WTC11 (cell line): ENCODE measurements around the gene USP8. TPM values are rescaled to one million over a fixed set of nuclear protein-coding genes. Genes with fewer than 3 reads are reported as not detected.

Source experiments
- ATAC-seq: fragments of 200-7000 bp; cut with Tn5 transposase; 2 replicates; pipeline ENCODE4 v1.10.0; 2021; ENCODE audit warnings: mild to moderate bottlenecking, moderate library complexity
- CTCF ChIA-PET: fragments of 300-600 bp; sonication (Branson Sonifier 250); formaldehyde crosslinking; loops from one replicate; lab custom pipeline; 2021; ENCODE audit warnings: antibody characterized with exemption; lab: Charles Lee
- POLR2A ChIA-PET: fragments of 350-600 bp; sonication (Branson Sonifier 250); formaldehyde crosslinking; loops from one replicate; lab custom pipeline; 2021; ENCODE audit warnings: antibody characterized with exemption; lab: Charles Lee
- DNase-seq: peaks from one replicate; pipeline ENCODE4 v3.0.0; 2021; ENCODE audit warnings: low spot score
- H3K27ac Mint-ChIP-seq: 2 replicates; pipeline ENCODE4 v1.8.0; 2021; ENCODE audit warnings: mixed read lengths
- H3K27me3 Mint-ChIP-seq: 2 replicates; pipeline ENCODE4 v1.8.0; 2021; ENCODE audit warnings: low read depth, mild to moderate bottlenecking, moderate library complexity, mixed read lengths
- H3K36me3 Mint-ChIP-seq: 2 replicates; pipeline ENCODE4 v1.8.0; 2021; ENCODE audit warnings: mixed read lengths
- H3K4me1 Mint-ChIP-seq: 2 replicates; pipeline ENCODE4 v1.8.0; 2022; ENCODE audit warnings: mixed read lengths
- H3K4me3 Mint-ChIP-seq: 2 replicates; pipeline ENCODE4 v1.8.0; 2021; ENCODE audit warnings: mild to moderate bottlenecking, moderate library complexity, mixed read lengths
- H3K9me3 Mint-ChIP-seq: 2 replicates; pipeline ENCODE4 v1.8.0; 2021; ENCODE audit warnings: mixed read lengths
- ESRRA ChIP-seq: sonication (generic); formaldehyde crosslinking; IDR thresholded peaks from 2 replicates; pipeline ENCODE4 v1.8.1; 2022; ENCODE audit warnings: mild to moderate bottlenecking, missing genetic modification reagents, borderline replicate concordance
- HMGA2 ChIP-seq: fragments of 250-450 bp; sonication (Bioruptor Pico); IDR thresholded peaks from 2 replicates; pipeline ENCODE4 v1.4.0; 2021; ENCODE audit warnings: mild to moderate bottlenecking, moderate library complexity
- IRF2 ChIP-seq: sonication (generic); formaldehyde crosslinking; IDR thresholded peaks from 2 replicates; pipeline ENCODE4 v1.8.0; 2022; ENCODE audit warnings: low read depth, missing genetic modification reagents, borderline replicate concordance
- KAT7 ChIP-seq: sonication (generic); formaldehyde crosslinking; IDR thresholded peaks from 2 replicates; pipeline ENCODE4 v1.8.1; 2023; ENCODE audit warnings: missing genetic modification reagents, mild to moderate bottlenecking, borderline replicate concordance
- NFATC4 ChIP-seq: fragments of 250-450 bp; sonication (Bioruptor Pico); IDR thresholded peaks from 2 replicates; pipeline ENCODE4 v1.9.0; 2021; ENCODE audit warnings: mild to moderate bottlenecking
- NFYB ChIP-seq: sonication (generic); formaldehyde crosslinking; conservative IDR thresholded peaks from 2 replicates; pipeline ENCODE4 v1.8.0; 2022; ENCODE audit warnings: low read depth, missing genetic modification reagents
- NR1H2 ChIP-seq: sonication (generic); formaldehyde crosslinking; IDR thresholded peaks from 2 replicates; pipeline ENCODE4 v1.9.0; 2021; ENCODE audit warnings: mild to moderate bottlenecking, moderate library complexity, missing genetic modification reagents
- NR2C2 ChIP-seq: sonication (generic); formaldehyde crosslinking; IDR thresholded peaks from 2 replicates; pipeline ENCODE4 v1.8.0; 2022; ENCODE audit warnings: mild to moderate bottlenecking, missing genetic modification reagents
- OVOL2 ChIP-seq: fragments of 250-450 bp; sonication (Bioruptor Pico); IDR thresholded peaks from 2 replicates; pipeline ENCODE4 v1.9.0; 2021; ENCODE audit warnings: mild to moderate bottlenecking, borderline replicate concordance
- RELA ChIP-seq: sonication (generic); formaldehyde crosslinking; IDR thresholded peaks from 2 replicates; pipeline ENCODE4 v1.8.1; 2022; ENCODE audit warnings: missing genetic modification reagents, mild to moderate bottlenecking, borderline replicate concordance
- SOX15 ChIP-seq: fragments of 250-450 bp; sonication (Bioruptor Pico); IDR thresholded peaks from 2 replicates; pipeline ENCODE4 v1.9.0; 2021; ENCODE audit warnings: mild to moderate bottlenecking
- SP1 ChIP-seq: sonication (generic); formaldehyde crosslinking; conservative IDR thresholded peaks from 2 replicates; pipeline ENCODE4 v1.8.1; 2022; ENCODE audit warnings: missing genetic modification reagents
- TP53 ChIP-seq: sonication (generic); formaldehyde crosslinking; IDR thresholded peaks from 2 replicates; pipeline ENCODE4 v1.8.1; 2023; ENCODE audit warnings: mild to moderate bottlenecking, missing genetic modification reagents
- ZBTB21 ChIP-seq: sonication (generic); formaldehyde crosslinking; IDR thresholded peaks from 2 replicates; pipeline ENCODE4 v1.8.1; 2023; ENCODE audit warnings: mild to moderate bottlenecking, missing genetic modification reagents, borderline replicate concordance
- ZNF317 ChIP-seq: sonication (generic); formaldehyde crosslinking; IDR thresholded peaks from 2 replicates; pipeline ENCODE4 v1.8.1; 2023; ENCODE audit warnings: low read depth, mild to moderate bottlenecking, moderate library complexity, missing genetic modification reagents, borderline replicate concordance
- ZNF416 ChIP-seq: fragments of 250-450 bp; sonication (Bioruptor Pico); IDR thresholded peaks from 2 replicates; pipeline ENCODE4 v1.9.0; 2021; ENCODE audit warnings: mild to moderate bottlenecking, inconsistent platforms
- total RNA-seq: library from RNA; stranded (reverse); gene quantifications from 3 replicates; pipeline ENCODE4 v1.2.3, GENCODE V29; 2021
- TF ChIP-seq, protein P1 (sequence below): sonication (generic); formaldehyde crosslinking; IDR thresholded peaks from 2 replicates; pipeline ENCODE4 v1.8.0; 2023; ENCODE audit warnings: missing genetic modification reagents, mild to moderate bottlenecking, borderline replicate concordance
- TF ChIP-seq, protein P2 (sequence below): sonication (generic); formaldehyde crosslinking; IDR thresholded peaks from 2 replicates; pipeline ENCODE4 v1.8.1; 2023; ENCODE audit warnings: mild to moderate bottlenecking, missing genetic modification reagents
- TF ChIP-seq, protein P3 (sequence below): sonication (generic); formaldehyde crosslinking; conservative IDR thresholded peaks from 2 replicates; pipeline ENCODE4 v1.8.1; 2023; ENCODE audit warnings: mild to moderate bottlenecking, low read depth, missing genetic modification reagents, moderate library complexity
- TF ChIP-seq, protein P4 (sequence below): sonication (generic); formaldehyde crosslinking; IDR thresholded peaks from 2 replicates; pipeline ENCODE4 v1.8.1; 2023; ENCODE audit warnings: mild to moderate bottlenecking, missing genetic modification reagents
- TF ChIP-seq, protein P5 (sequence below): sonication (generic); formaldehyde crosslinking; IDR thresholded peaks from 2 replicates; pipeline ENCODE4 v1.8.1; 2022; ENCODE audit warnings: low read depth, mild to moderate bottlenecking, moderate library complexity, missing genetic modification reagents, borderline replicate concordance
- TF ChIP-seq, protein P6 (sequence below): sonication (generic); formaldehyde crosslinking; IDR thresholded peaks from 2 replicates; pipeline ENCODE4 v1.8.0; 2022; ENCODE audit warnings: missing genetic modification reagents

USP8 gene
- total RNA-seq, 1 experiment from 2014 or later = 63.7 TPM

DNA sequence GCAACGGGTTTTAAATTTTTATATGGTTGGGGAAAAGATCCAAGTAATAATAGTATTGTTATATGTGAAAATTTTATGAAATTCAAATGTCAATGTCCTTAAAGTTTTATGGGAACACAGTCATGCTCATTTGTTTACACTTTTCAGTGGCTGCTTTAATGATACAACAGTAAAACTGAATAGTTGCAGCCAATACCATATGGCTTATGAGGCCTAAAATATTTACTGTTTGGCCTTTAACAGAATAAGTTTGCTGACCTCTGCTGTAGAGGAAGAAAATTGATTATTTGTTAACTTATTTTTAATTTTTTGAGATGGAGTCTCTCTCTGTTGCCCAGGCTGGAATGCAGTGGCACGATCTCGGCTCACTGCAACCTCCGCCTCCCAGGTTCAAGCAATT lies 77.6 kb downstream of the USP8 start (continued):
- TF ChIP-seq, protein P1, sequence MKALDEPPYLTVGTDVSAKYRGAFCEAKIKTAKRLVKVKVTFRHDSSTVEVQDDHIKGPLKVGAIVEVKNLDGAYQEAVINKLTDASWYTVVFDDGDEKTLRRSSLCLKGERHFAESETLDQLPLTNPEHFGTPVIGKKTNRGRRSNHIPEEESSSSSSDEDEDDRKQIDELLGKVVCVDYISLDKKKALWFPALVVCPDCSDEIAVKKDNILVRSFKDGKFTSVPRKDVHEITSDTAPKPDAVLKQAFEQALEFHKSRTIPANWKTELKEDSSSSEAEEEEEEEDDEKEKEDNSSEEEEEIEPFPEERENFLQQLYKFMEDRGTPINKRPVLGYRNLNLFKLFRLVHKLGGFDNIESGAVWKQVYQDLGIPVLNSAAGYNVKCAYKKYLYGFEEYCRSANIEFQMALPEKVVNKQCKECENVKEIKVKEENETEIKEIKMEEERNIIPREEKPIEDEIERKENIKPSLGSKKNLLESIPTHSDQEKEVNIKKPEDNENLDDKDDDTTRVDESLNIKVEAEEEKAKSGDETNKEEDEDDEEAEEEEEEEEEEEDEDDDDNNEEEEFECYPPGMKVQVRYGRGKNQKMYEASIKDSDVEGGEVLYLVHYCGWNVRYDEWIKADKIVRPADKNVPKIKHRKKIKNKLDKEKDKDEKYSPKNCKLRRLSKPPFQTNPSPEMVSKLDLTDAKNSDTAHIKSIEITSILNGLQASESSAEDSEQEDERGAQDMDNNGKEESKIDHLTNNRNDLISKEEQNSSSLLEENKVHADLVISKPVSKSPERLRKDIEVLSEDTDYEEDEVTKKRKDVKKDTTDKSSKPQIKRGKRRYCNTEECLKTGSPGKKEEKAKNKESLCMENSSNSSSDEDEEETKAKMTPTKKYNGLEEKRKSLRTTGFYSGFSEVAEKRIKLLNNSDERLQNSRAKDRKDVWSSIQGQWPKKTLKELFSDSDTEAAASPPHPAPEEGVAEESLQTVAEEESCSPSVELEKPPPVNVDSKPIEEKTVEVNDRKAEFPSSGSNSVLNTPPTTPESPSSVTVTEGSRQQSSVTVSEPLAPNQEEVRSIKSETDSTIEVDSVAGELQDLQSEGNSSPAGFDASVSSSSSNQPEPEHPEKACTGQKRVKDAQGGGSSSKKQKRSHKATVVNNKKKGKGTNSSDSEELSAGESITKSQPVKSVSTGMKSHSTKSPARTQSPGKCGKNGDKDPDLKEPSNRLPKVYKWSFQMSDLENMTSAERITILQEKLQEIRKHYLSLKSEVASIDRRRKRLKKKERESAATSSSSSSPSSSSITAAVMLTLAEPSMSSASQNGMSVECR (CRISPR knock-in tag) = no peak
- TF ChIP-seq, protein P2, sequence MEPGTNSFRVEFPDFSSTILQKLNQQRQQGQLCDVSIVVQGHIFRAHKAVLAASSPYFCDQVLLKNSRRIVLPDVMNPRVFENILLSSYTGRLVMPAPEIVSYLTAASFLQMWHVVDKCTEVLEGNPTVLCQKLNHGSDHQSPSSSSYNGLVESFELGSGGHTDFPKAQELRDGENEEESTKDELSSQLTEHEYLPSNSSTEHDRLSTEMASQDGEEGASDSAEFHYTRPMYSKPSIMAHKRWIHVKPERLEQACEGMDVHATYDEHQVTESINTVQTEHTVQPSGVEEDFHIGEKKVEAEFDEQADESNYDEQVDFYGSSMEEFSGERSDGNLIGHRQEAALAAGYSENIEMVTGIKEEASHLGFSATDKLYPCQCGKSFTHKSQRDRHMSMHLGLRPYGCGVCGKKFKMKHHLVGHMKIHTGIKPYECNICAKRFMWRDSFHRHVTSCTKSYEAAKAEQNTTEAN = no peak
- TF ChIP-seq NFYB (CRISPR knock-in tag) = no peak
- TF ChIP-seq, protein P3, sequence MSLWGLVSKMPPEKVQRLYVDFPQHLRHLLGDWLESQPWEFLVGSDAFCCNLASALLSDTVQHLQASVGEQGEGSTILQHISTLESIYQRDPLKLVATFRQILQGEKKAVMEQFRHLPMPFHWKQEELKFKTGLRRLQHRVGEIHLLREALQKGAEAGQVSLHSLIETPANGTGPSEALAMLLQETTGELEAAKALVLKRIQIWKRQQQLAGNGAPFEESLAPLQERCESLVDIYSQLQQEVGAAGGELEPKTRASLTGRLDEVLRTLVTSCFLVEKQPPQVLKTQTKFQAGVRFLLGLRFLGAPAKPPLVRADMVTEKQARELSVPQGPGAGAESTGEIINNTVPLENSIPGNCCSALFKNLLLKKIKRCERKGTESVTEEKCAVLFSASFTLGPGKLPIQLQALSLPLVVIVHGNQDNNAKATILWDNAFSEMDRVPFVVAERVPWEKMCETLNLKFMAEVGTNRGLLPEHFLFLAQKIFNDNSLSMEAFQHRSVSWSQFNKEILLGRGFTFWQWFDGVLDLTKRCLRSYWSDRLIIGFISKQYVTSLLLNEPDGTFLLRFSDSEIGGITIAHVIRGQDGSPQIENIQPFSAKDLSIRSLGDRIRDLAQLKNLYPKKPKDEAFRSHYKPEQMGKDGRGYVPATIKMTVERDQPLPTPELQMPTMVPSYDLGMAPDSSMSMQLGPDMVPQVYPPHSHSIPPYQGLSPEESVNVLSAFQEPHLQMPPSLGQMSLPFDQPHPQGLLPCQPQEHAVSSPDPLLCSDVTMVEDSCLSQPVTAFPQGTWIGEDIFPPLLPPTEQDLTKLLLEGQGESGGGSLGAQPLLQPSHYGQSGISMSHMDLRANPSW (CRISPR knock-in tag) = no peak
- no peak for TF ChIP-seq ESRRA (CRISPR knock-in tag)
- TF ChIP-seq KAT7 = no peak
- no peak for TF ChIP-seq HMGA2 (CRISPR knock-in tag)
- TF ChIP-seq, protein P4, sequence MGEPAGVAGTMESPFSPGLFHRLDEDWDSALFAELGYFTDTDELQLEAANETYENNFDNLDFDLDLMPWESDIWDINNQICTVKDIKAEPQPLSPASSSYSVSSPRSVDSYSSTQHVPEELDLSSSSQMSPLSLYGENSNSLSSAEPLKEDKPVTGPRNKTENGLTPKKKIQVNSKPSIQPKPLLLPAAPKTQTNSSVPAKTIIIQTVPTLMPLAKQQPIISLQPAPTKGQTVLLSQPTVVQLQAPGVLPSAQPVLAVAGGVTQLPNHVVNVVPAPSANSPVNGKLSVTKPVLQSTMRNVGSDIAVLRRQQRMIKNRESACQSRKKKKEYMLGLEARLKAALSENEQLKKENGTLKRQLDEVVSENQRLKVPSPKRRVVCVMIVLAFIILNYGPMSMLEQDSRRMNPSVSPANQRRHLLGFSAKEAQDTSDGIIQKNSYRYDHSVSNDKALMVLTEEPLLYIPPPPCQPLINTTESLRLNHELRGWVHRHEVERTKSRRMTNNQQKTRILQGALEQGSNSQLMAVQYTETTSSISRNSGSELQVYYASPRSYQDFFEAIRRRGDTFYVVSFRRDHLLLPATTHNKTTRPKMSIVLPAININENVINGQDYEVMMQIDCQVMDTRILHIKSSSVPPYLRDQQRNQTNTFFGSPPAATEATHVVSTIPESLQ (CRISPR knock-in tag) = no peak
- TF ChIP-seq, protein P5, sequence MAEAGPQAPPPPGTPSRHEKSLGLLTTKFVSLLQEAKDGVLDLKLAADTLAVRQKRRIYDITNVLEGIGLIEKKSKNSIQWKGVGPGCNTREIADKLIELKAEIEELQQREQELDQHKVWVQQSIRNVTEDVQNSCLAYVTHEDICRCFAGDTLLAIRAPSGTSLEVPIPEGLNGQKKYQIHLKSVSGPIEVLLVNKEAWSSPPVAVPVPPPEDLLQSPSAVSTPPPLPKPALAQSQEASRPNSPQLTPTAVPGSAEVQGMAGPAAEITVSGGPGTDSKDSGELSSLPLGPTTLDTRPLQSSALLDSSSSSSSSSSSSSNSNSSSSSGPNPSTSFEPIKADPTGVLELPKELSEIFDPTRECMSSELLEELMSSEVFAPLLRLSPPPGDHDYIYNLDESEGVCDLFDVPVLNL = no peak
- no peak for TF ChIP-seq ZNF416 (CRISPR knock-in tag)
- TF ChIP-seq ZNF317 (CRISPR knock-in tag) = no peak
- TF ChIP-seq, all 79 proteins: peak for 0

DNA sequence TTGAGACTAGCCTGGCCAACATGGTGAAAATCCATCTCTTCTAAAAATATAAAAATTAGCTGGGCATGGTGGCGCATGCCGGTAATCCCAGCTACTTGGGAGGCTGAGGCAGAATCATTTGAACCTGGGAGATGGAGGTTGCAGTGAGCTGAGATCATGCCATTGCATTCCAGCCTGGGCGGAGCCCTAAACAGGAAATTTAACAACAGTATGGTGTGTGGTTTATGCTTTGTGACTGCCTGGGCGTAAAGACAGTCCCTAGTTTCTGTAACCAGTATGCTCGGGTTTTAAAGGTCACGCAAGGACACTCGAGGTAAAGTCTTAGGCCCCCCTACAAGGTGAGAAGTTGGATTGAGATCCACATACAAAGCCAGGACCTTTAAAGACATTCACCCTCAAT lies 78.9 kb downstream of the USP8 start:
- H3K36me3 Mint-ChIP-seq = peaks cover 23% of the 10 kb centered on the region
- H3K27ac Mint-ChIP-seq = no peak overlapping the region
- ATAC-seq (no peak), DNase-seq (no peak)
- CTCF ChIA-PET = no interaction called here
- H3K4me3 Mint-ChIP-seq = no peak overlapping the region
- H3K9me3 Mint-ChIP-seq = no peaks in the 10 kb centered on the region
- H3K27me3 Mint-ChIP-seq = no peaks in the 10 kb centered on the region
- POLR2A ChIA-PET = no interaction called here
- peaks cover 16% of the 10 kb centered on the region for H3K4me1 Mint-ChIP-seq
- TF ChIP-seq IRF2 (CRISPR knock-in tag) = no peak
- no peak for TF ChIP-seq SP1 (CRISPR knock-in tag)
- no peak for TF ChIP-seq OVOL2 (CRISPR knock-in tag)
- no peak for TF ChIP-seq NFATC4 (CRISPR knock-in tag)
- no peak for TF ChIP-seq TP53 (CRISPR knock-in tag)
- TF ChIP-seq, protein P6, sequence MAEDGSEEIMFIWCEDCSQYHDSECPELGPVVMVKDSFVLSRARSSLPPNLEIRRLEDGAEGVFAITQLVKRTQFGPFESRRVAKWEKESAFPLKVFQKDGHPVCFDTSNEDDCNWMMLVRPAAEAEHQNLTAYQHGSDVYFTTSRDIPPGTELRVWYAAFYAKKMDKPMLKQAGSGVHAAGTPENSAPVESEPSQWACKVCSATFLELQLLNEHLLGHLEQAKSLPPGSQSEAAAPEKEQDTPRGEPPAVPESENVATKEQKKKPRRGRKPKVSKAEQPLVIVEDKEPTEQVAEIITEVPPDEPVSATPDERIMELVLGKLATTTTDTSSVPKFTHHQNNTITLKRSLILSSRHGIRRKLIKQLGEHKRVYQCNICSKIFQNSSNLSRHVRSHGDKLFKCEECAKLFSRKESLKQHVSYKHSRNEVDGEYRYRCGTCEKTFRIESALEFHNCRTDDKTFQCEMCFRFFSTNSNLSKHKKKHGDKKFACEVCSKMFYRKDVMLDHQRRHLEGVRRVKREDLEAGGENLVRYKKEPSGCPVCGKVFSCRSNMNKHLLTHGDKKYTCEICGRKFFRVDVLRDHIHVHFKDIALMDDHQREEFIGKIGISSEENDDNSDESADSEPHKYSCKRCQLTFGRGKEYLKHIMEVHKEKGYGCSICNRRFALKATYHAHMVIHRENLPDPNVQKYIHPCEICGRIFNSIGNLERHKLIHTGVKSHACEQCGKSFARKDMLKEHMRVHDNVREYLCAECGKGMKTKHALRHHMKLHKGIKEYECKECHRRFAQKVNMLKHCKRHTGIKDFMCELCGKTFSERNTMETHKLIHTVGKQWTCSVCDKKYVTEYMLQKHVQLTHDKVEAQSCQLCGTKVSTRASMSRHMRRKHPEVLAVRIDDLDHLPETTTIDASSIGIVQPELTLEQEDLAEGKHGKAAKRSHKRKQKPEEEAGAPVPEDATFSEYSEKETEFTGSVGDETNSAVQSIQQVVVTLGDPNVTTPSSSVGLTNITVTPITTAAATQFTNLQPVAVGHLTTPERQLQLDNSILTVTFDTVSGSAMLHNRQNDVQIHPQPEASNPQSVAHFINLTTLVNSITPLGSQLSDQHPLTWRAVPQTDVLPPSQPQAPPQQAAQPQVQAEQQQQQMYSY (CRISPR knock-in tag) = no peak
- TF ChIP-seq NR1H2 (CRISPR knock-in tag) = no peak
- no peak for TF ChIP-seq ZBTB21 (CRISPR knock-in tag)
- TF ChIP-seq SOX15 (CRISPR knock-in tag) = no peak
- TF ChIP-seq NR2C2 (CRISPR knock-in tag) = no peak
- no peak for TF ChIP-seq RELA (CRISPR knock-in tag)
